VCaP (cell line): Measurements from ENCODE around the gene NFIB.
A peak's percentile ranks its signal among the peaks of the same experiment; 100 is the strongest.

Source experiments
- H3K27ac ChIP-seq: fragments of 450-650 bp; 2 replicates; pipeline ENCODE4 v1.5.1; 2017
- CTCF ChIP-seq: fragments of 450-650 bp; conservative IDR thresholded peaks from 2 replicates; pipeline ENCODE4 v1.5.1; 2017; ENCODE audit warnings: mild to moderate bottlenecking, moderate library complexity

NFIB gene

GRCh38 chr9:14343261-14344031, 29.5 kb upstream of the NFIB start:
- TF ChIP-seq CTCF, result no peak
- H3K27ac ChIP-seq, result peak overlapping the region; percentile 55

- H3K27ac ChIP-seq, result no peak overlapping the region
- TF ChIP-seq CTCF, result no peak
Measured at GRCh38 chr9:14342736-14343135, 28.8 kb upstream of the NFIB start.

GRCh38 chr9:14341437-14342122, 27.6 kb upstream of the NFIB start:
- TF ChIP-seq CTCF, result no peak
- H3K27ac ChIP-seq, result no peak overlapping the region

GRCh38 chr9:14340994-14341393, 27.1 kb upstream of the NFIB start:
- no peak for TF ChIP-seq CTCF
- no peak overlapping the region for H3K27ac ChIP-seq

GRCh38 chr9:14340219-14340873, 26.4 kb upstream of the NFIB start:
- no peak for TF ChIP-seq CTCF

GRCh38 chr9:14339746-14340145, 25.8 kb upstream of the NFIB start:
- H3K27ac ChIP-seq, result no peak overlapping the region
- no peak for TF ChIP-seq CTCF

More at GRCh38 chr9:14340219-14340873, 26.4 kb upstream of the NFIB start:
- H3K27ac ChIP-seq, result no peak overlapping the region

GRCh38 chr9:14337615-14338014, 23.7 kb upstream of the NFIB start:
- TF ChIP-seq CTCF, result no peak
- no peak overlapping the region for H3K27ac ChIP-seq
